Vagina (tissue), 2 donors: ENCODE data around the gene SPATA6. TPM values are rescaled to one million over a fixed set of nuclear protein-coding genes. Genes with fewer than 3 reads are reported as not detected.

Source experiments
- DNase-seq, 2 donors: peaks; one replicate each; pipeline ENCODE4 v3.0.0-alpha.2; 2017; ENCODE audit errors: extremely low spot score in 2 of 2
- H3K27ac ChIP-seq: fragments of 200-600 bp; sonication (generic); one replicate; pipeline ENCODE4 v1.5.1; 2019
- H3K27me3 ChIP-seq: fragments of 200-600 bp; sonication (generic); one replicate; pipeline ENCODE4 v1.5.1; 2019
- H3K36me3 ChIP-seq, 2 donors: fragments of 200-600 bp; sonication (generic); one replicate each; pipeline ENCODE4 v1.5.1; 2017 to 2019
- H3K4me1 ChIP-seq: fragments of 200-600 bp; sonication (generic); one replicate; pipeline ENCODE4 v1.5.1; 2019
- H3K4me3 ChIP-seq, 2 donors: fragments of 200-600 bp; sonication (generic); 1 replicate in 1 of 2; 2 replicates in 1 of 2; pipeline ENCODE4 v1.5.1; 2016 to 2019
- H3K9me3 ChIP-seq: fragments of 200-600 bp; sonication (generic); one replicate; pipeline ENCODE4 v1.5.1; 2019
- CTCF ChIP-seq, 3 experiments: fragments of 450-650 bp in 2 of 3; fragments of 200-600 bp in 1 of 3; sonication (generic) in 1 of 3; IDR thresholded peaks; one replicate each; pipeline ENCODE4 v1.5.1; 2017 to 2019; ENCODE audit warnings: antibody characterized with exemption in 3 of 3, mild to moderate bottlenecking in 2 of 3, moderate library complexity in 2 of 3
- POLR2A ChIP-seq, 2 donors: fragments of 450-650 bp; IDR thresholded peaks; one replicate each; pipeline ENCODE4 v1.6.1; 2017; ENCODE audit warnings: antibody characterized with exemption in 2 of 2, mild to moderate bottlenecking in 2 of 2, moderate library complexity in 2 of 2
- POLR2AphosphoS5 ChIP-seq, 2 donors: sonication (generic); formaldehyde crosslinking; IDR thresholded peaks; one replicate each; pipeline ENCODE4 v1.9.0; 2017; ENCODE audit warnings: antibody characterized with exemption in 2 of 2, mild to moderate bottlenecking in 2 of 2, low read depth in 1 of 2; ENCODE audit not compliant: insufficient read depth in 1 of 2
- intact Hi-C: fragments of 100-400 bp; cut with DNase I; formaldehyde crosslinking; loops from one replicate; pipeline ENCODE4 v1.15.1; 2023
- total RNA-seq: library from RNA; depleted of rRNA; stranded (reverse); fragments of >200 nt; gene quantifications from one replicate; pipeline ENCODE4 v1.2.3, GENCODE V29; 2016

The SPATA6 gene
- total RNA-seq, 1 donor from 2014 or later, result 30.4 TPM

GRCh38 chr1:48261881-48262400 is 210.1 kb downstream of the SPATA6 start:
- no peak overlapping the region for H3K27ac ChIP-seq
- H3K4me1 ChIP-seq, result no peaks in the 10 kb centered on the region
- no peak for TF ChIP-seq POLR2A (IDR thresholded peaks at IDR 0.05)
- no peak for TF ChIP-seq POLR2AphosphoS5 (IDR thresholded peaks at IDR 0.05; ENCODE audit: insufficient read depth in 1 of 2, low read depth in 1 of 2)
- TF ChIP-seq CTCF (IDR thresholded peaks at IDR 0.05), result no peak
- no peak overlapping the region for H3K4me3 ChIP-seq
- intact Hi-C loops, result no loop called here
- H3K27me3 ChIP-seq, result no peaks in the 10 kb centered on the region
- H3K9me3 ChIP-seq, result no peaks in the 10 kb centered on the region
- no peak for DNase-seq
- no peaks in the 10 kb centered on the region for H3K36me3 ChIP-seq

- Histone ChIP-seq H3K4me3 (no peak overlapping the region), H3K27ac (no peak overlapping the region), H3K27me3 (no peaks in the 10 kb centered on the region), H3K9me3 (no peaks in the 10 kb centered on the region), H3K36me3 (no peaks in the 10 kb centered on the region), H3K4me1 (no peaks in the 10 kb centered on the region)
- TF ChIP-seq CTCF (IDR thresholded peaks at IDR 0.05) (no peak), POLR2AphosphoS5 (IDR thresholded peaks at IDR 0.05; ENCODE audit: insufficient read depth in 1 of 2, low read depth in 1 of 2) (no peak), POLR2A (IDR thresholded peaks at IDR 0.05) (no peak)
- intact Hi-C loops, result no loop called here
- no peak for DNase-seq
These were observed 213.9 kb downstream of the SPATA6 start for GRCh38 chr1:48258106-48258505.

- Histone ChIP-seq H3K4me3 (no peak overlapping the region), H3K27ac (no peak overlapping the region), H3K36me3 (no peaks in the 10 kb centered on the region), H3K27me3 (no peaks in the 10 kb centered on the region), H3K4me1 (no peaks in the 10 kb centered on the region), H3K9me3 (no peaks in the 10 kb centered on the region)
- no peak for DNase-seq
- TF ChIP-seq POLR2A (IDR thresholded peaks at IDR 0.05), result no peak
- no peak for TF ChIP-seq CTCF (IDR thresholded peaks at IDR 0.05)
- TF ChIP-seq POLR2AphosphoS5 (IDR thresholded peaks at IDR 0.05; ENCODE audit: insufficient read depth in 1 of 2, low read depth in 1 of 2), result no peak
- intact Hi-C loops, result no loop called here
These were observed 217.8 kb downstream of the SPATA6 start for GRCh38 chr1:48254254-48254653.

- TF ChIP-seq CTCF (IDR thresholded peaks at IDR 0.05), result no peak
- no peak for TF ChIP-seq POLR2AphosphoS5 (IDR thresholded peaks at IDR 0.05; ENCODE audit: insufficient read depth in 1 of 2, low read depth in 1 of 2)
- TF ChIP-seq POLR2A (IDR thresholded peaks at IDR 0.05), result no peak
- H3K27ac ChIP-seq, result no peak overlapping the region
- no peaks in the 10 kb centered on the region for H3K9me3 ChIP-seq
- H3K4me1 ChIP-seq, result no peaks in the 10 kb centered on the region
- H3K4me3 ChIP-seq, result no peak overlapping the region
- H3K27me3 ChIP-seq, result no peaks in the 10 kb centered on the region
- no peaks in the 10 kb centered on the region for H3K36me3 ChIP-seq
- DNase-seq, result no peak
- intact Hi-C loops, result no loop called here
These were observed 220.2 kb downstream of the SPATA6 start for GRCh38 chr1:48251821-48252220.

GRCh38 chr1:48251323-48251722 is 220.7 kb downstream of the SPATA6 start:
- H3K27me3 ChIP-seq, result no peaks in the 10 kb centered on the region
- no peak for DNase-seq
- H3K36me3 ChIP-seq, result no peaks in the 10 kb centered on the region
- intact Hi-C loops, result no loop called here
- no peaks in the 10 kb centered on the region for H3K4me1 ChIP-seq
- no peaks in the 10 kb centered on the region for H3K9me3 ChIP-seq
- no peak overlapping the region for H3K27ac ChIP-seq
- no peak for TF ChIP-seq CTCF (IDR thresholded peaks at IDR 0.05)
- no peak for TF ChIP-seq POLR2AphosphoS5 (IDR thresholded peaks at IDR 0.05; ENCODE audit: insufficient read depth in 1 of 2, low read depth in 1 of 2)
- no peak for TF ChIP-seq POLR2A (IDR thresholded peaks at IDR 0.05)
- H3K4me3 ChIP-seq, result no peak overlapping the region
